OCI-M2 (cell line): Measurements from ENCODE around the gene EEF1A2.

Source experiments
- DNase-seq: peaks from one replicate; lab custom pipeline; 2025; ENCODE audit not compliant: unreplicated experiment; lab: John Stamatoyannopoulos, UW

EEF1A2 gene

DNA sequence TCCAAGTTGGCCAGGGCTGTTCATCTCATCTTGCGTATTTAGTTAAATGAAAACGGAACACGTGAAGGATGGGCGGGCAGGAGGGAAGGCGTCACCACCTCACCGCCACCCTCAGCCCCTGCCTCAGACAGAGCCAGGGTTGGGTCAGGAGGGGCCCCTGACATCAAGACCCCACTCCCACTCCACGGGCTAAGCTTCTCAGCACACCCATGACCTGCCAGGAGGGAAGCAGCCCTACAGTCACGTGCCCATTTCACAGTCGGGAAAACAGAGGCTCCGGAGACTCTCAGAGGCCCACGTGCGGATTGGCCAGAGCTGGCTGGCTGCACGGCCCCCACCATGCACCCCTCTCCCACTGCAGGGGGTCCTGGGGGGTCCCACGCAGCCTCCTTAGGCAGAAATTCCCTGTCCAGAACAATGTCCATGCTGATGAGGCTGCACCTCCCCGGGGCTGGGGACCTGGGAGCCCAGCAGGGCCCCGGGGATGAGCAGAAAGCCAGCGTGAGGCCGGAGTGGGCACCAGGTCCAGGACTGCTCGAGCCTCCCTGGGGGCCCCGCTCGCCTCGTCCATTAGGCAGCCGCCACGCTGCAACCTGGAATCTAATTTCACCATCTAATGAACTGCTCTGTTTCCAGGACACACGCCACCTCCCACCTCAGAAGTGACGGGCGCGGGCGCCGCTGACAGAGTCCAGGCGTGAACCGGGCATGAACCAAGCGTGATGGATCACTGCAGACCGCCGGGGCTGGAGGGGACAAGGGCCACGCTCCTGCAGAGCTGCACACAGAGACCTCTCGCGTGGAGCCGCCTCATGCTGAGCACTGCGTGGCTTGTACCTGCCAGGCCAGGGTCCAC is 42.2 kb downstream of the EEF1A2 start:
- no peak for DNase-seq

DNA sequence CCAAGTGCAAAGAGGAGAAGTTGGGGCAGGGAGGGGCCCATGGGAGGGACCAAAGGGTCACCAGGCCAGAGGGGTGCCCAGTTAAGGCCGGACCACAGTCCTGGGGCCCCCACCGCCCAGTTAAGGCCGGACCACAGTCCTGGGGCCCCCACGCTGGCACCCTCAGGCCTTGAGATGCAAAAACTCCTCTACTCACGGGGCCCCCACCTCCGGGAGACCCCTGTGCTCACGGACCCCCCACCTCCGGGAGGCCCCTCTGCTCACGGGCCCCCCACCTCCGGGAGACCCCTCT is 43.4 kb downstream of the EEF1A2 start:
- no peak for DNase-seq

DNA sequence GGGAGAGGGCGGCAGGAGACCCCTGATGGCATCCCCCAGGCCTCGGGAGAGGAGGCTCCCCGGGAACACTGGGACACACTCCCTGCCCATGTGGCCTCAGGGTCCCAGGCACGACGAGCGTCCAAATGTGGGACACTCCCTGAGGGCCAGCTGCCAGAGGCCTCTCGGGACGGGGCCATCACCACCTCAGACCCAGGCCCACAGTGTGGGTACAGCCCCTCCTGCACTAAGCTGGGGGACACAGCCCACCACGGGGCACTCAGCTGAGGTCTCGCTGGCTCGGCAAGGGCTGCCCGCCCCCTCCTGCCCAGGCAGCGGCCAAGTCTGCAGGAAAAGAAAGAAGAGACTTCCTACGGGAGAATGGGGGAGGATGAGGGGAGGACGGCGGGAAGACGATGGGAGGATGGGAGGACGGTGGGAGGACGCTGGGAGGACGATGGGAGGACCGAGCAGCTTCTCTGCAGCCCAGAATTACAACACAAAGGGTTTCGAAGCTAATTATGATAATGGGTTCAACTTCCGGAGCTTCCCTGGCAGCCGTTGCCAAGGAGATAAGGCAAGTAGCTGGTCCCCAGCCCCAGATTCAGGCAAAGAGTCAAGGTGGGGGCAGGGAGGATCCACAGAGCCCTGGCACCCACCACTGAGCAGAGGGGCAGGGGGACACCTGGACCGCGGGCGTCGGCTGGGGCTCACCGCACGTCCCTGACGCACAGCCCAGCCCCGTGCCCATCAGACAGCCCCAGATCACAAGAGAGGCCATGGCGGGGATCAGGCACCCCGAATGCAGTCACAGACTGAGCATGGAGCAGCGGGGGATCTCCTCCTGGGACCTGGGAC is 43.9 kb downstream of the EEF1A2 start:
- DNase-seq, result no peak

DNA sequence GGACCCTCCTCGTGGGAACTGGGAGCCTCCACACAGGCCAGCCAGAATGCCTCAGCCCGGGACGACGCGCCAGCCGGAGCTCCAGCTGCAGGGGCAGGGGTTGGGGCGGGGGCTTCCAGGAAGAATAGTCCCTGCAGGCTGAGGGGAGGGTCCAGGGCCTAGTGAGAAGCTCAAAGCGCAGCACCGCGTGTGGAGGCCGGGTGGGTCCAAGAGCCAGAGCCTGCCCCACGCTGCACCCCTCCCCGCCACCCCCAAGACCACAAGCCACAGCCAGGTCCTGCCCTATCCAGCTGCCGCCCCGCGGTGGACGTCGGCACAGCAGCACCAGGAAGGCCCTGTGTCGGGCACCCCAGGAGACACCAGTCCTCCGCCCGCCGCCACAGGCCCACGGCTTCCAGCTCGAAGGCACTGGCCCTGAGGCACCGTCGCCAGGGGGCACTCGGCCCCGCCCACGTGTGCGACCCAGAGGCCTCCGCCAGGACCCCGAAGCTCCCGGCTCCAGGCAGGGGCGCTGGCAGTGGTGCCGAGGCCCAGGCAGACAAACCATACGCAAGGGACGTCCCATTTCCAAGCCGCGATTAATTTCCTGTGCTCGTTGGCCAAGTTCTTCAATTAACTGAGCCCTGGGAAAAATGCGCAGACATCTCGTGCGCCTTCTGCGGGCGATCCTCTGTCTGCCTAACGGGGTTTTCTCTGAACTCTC is 45.9 kb downstream of the EEF1A2 start:
- DNase-seq, result no peak

DNA sequence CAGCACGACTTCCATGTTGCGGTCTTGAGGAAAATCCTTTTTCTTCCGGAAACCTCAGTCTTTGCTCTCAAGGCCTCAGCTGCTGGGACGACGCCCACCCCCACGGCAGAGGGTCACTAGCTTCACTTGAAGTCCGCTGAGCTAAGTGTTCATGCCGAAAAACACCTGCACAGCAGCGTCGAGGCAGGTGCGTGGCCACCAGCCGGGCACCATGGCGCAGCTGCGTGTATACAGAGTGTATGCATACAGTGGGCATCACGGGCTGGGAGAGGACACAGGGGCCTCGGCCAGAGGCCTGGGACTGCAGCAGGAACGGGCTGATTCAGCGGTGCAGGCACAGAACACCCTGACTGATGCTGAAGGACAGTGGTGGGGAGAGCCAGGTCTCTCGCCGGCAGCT is 46.5 kb downstream of the EEF1A2 start:
- no peak for DNase-seq

DNA sequence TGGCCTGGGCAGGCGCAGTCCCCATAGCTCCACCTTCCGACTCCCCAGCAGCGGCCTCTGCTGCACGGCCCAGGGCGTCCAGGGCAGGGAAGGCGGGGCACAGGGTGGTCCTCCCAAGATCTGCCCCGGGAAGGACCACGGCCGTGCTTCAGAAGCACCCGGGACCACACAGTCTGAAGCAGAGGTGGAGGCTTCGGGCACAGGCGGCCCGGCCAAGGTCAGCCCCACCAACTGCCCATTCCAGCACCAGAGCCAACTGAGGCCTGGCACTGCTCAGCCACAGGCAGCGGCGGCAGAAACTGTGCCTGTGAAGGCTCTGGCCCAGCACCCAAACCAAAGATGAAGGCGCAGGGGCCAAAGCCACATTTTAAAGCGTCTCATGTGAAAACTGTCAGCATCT is 47.1 kb downstream of the EEF1A2 start:
- DNase-seq, result no peak

DNA sequence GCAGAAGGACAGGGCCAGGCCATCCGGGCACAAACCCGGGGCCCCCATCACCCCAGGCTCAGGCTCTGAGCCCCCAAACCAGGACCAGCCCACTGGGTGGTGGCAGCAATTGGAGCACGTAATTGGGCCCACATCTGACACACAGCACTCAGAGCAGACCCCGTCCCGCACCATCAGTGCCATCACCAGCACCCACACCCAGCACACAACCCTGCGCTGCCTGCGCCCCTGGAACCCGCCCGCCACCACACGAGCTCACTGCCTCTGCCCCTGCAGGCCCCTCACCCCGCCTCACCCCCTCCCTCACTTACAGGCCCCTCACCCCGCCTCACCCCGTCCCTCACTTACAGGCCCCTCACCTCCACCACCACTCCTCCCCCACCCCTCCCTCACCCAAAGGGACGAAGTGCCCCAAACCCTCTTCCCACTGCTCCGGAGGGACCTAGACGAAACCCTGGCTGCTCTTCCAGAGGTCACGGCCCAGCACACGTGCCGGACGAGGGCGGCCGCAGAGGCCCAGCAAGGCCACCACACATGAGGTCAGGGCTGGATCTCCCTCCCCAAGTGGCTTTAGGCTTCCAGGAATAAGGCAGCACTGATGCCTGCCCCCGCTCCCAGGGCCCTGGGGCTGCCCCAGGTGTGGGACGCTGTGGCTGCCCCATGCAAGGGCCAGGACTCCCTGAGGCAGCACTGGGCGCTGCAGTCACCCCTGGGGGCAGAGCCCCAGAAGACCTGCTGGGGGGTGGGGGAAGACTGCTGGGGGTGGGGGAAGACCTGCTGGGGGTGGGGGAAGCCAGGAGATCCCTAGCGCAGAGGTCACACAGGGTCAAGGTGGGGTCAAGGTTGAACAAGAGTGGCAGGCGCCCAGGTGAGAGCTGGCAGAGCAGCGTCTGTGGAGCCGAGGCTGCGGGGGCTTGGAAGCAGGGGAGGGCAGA is 48.8 kb downstream of the EEF1A2 start:
- DNase-seq, result no peak

DNA sequence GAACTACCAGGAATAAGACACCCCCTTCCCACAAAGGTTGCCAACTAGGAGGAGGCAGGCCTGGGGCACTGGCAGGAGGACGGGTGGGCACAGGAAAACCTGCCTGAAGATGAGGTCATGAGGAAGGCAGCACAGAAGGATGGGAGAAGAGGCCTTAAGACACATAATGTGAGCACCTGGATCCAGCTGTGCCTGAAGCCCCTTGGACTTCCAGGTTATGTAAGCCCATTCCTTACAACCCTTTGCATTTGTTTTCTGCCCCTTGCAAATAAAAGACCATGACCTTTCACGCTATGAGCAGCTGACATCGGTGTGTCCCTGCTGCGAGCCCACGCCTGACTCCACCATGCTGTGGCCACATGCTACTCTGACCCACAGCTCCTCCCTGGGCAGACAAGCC is 49.9 kb downstream of the EEF1A2 start:
- DNase-seq, result no peak

DNA sequence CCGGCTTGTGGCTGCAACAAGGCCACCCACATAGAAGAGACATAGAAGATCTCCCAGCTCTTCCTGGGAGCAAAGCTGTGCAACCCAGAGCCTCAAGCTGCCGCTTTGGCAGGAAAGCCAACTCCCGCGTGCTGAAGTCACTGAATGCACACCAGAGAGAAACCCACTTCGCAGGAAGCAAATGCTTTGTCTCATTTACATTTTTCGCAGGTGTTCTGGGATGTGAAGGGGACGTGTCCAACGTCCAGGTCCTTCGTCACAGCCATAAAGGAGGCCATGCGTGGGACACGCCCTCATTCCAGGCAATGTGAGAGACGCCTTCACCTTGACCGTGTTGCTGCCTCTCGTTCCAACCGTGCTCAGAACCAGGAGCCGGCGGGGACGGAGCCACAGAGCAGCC is 50.9 kb downstream of the EEF1A2 start:
- DNase-seq, result no peak

DNA sequence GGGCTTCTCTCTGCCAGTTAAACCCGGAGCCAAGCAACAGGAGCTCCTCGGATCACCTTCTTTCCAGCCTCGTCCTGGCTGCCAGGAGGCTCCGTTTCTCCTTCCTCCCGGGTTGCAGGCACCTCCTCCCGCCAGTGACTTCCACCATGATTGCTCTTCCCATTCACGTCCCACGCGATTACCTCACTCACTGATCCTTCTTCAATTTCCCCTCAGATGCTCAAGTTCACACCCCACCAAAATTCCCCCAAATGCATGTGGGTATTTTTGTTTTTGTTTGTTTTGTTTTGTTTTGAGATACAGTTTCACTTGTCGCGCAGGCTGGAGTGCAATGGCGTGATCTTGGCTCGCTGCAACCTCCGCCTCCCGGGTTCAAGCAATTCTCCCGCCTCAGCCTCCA is 51.6 kb downstream of the EEF1A2 start:
- no peak for DNase-seq

DNA sequence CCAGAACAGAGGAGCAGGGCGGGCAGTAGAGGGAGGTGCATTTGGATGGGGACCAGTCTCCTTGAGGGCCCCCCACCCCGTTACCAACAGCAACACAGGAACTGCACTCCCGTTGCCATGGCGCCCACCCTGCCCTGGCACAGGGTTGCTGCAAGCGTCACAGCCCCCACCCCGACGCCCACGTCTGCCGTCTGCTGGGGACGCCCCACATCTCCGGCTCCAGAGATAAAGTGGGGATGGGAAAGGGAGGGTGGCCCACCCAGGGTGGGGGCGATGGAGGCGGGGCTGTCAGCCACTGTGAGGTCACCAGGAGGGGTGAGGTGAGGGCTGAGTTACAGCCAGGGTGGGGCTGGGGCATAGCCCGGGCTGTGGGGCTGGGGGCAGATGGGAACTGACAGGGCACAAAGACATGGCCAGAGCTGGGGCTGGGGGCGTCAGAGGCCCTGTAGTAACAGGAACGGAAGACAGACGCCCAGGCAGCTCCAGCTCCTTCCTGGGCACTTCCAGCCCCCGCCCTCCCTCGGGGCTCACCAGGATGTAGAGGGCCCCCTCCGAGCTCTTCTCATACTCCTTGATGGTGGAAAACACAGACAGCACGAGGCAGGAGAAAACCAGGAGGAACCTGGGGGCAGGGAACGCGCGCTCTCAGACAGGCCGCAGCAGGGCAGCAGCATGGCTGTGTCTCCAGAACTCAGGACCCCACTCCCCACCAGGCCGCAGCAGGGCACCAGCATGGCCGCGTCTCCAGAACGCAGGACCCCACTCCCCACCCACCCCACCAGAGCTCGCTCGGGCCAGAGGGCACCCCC is 52.5 kb downstream of the EEF1A2 start:
- DNase-seq, result no peak

DNA sequence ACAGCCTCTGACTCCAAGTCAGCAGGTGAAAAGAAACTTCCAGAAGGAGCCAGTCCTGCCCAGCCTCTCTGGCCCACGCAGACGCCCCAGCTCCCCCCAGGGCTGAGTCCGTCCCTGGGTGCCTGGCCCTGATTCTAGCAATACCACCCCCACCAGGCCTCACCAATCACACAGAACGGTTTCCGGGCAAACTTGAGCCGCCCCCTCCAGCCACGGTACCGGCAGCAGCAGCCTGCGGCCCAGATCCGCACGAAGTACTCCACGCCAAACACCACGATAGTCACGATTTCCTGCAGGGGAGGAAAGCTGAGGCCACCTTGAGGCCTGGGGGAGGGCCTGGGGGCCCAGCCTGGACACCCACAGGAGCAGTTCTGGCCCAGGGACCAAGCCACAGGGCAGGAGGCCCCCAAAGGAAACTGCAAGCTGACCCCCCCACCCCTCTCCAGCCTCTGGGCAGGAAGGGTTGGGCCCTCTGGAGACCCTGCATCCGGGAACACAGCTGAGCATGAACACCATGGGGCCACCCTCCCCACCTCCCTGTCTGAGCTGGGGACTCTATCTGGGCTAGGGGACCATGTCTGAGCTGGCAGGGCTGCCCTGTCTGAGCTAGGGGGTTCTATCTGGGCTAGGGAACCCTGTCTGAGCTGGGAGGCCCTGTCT is 53.7 kb downstream of the EEF1A2 start:
- no peak for DNase-seq

DNA sequence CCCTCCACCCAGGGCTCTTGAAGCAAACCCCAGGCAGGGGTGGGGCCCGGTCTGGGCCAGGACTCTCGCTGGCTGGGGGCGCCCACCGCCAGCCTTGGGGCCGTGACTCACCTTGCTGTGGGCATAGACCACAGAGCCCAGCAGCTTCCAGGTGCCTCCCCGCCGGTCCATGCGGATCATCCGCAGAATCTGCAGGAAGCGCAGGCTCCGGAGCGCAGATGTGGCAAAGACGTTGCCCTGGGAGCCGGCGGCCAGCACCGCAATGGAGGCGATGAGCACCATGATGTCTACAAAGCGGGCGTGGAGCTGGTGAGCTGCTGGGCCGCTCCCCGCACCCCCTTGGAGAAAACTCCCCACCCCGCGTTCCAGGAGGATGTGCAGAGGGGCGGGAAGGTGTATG is 54.3 kb downstream of the EEF1A2 start:
- DNase-seq, result no peak

DNA sequence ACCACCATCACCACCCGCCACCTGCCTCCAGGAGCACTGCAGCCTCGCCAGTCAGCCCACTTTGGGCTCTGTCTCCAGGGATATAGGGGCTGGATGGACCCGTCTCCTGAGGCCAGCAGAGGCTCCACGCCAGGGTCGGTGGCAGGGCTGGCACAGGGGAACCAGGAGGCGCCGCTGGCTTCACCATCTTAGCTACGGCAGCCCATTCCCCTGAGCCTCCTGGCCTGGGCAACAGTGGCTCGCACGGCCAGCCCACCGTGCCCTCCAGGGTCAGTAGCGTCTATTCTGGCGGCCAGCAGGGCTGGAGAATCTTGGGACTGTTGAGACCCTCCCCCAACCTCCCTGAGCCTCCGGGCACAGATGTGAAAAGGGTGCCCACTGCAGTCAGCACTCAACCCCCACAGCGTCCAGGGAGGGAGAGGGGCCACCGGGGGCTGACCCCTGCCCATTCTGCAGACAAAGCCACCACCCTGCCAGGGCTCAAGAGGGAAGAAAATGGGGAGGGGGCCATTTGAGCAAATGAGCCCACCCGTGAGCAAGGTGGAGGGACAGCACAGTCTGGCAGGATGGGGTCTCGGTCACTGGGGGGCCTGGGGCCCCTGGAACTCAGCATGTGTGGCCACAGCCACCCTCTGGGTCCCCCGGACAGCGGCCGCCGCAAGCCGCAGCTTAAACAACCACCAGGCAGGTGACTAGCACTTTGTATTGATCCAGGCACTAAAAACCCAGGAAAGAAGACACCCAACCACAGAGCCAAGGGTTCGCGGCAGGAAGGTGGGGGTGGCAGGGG is 55.1 kb downstream of the EEF1A2 start:
- DNase-seq, result no peak

DNA sequence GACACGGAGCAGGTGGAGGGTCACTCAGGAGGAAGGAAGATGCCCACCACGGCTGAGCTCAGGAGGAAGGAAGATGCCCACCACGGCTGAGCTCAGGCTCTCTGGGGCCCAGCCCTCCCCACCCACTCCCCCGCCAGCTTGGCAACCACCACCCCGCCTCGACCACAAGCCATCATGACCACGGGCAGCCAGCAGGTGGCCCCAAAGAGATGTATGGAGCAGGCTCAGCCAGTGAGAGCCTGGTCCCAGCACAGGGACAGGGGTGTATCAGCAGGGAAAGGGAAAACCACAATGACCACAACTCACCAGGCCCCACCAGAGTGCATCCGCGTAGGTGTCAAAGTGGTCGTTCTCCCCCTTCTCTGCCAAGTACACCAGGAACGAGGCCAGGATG is 56.8 kb downstream of the EEF1A2 start:
- no peak for DNase-seq

DNA sequence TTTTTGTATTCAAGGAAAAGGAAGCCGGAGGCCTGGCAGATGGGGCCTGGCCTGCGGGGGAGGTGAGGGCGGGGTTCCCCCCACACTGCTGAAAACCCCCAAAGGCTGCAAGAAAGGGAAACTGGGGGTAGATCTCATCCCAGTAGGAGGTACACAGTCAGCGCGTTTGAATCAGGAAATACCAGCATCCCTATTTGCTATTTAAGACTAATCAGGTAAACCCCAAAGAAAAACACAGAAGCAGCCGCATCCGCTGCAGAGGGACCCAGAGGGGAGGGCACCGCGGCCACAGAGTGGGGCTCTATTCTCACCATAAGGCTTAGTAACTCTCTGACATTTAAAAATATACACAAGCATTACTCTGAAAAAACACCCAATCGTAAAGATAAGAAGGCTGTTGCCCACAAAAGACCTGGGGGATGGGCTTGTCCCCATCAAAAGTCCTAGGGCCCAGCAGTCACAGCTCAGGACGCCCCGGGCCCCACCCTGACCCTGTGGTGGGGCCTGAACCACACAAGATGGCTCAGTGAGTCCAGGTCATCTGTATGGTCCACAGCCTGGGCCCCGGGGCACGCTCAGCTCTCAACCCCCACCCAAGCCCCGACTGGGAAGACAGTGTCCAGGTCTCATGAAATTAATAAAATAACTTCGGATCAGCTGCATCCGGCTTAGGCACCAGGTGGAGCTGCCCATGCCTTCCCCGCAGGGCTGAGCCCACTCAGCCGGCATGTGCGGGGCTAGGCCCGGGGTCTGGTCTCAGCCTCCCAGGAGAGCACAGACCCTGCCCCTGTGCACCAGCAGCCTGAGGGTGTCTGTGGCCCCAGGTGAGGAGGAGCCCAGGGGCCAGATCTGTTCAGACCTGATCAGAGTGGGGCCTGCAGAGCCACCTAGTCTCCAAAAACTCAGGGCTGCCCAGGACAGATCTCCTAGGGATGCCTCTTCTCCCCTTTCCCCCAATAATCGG is 57.5 kb downstream of the EEF1A2 start:
- no peak for DNase-seq

DNA sequence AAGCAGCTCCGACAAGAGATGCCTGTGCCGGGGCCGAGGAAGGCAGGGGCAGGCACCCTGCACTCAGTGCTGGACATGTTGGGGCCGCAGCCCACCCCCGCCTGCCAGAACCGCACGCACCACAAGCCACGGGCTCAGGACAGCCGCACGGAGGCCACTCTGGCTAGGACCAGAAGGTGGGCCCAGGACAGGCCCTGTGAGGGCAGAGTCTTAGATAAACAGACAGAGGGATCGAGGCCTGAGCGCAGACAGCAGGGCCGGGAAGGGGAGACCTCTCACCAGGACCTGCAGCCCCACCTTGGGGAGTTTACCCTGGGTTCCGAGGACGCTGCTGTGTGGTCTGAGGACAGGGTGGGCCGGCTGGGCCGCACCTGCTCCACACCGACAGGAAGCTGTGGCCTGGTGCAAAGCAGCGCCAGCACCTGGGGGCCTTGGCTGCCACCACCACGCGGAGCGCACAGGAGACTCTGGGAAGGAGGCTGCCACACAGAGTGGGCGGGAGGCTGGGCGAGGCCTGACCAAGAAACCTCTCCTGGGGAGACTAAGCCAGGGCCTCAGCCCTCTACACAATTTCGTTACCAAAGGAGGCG is 58.4 kb downstream of the EEF1A2 start:
- DNase-seq, result no peak
